ENCODE results near the gene GPC6.

The GPC6 gene

DNA sequence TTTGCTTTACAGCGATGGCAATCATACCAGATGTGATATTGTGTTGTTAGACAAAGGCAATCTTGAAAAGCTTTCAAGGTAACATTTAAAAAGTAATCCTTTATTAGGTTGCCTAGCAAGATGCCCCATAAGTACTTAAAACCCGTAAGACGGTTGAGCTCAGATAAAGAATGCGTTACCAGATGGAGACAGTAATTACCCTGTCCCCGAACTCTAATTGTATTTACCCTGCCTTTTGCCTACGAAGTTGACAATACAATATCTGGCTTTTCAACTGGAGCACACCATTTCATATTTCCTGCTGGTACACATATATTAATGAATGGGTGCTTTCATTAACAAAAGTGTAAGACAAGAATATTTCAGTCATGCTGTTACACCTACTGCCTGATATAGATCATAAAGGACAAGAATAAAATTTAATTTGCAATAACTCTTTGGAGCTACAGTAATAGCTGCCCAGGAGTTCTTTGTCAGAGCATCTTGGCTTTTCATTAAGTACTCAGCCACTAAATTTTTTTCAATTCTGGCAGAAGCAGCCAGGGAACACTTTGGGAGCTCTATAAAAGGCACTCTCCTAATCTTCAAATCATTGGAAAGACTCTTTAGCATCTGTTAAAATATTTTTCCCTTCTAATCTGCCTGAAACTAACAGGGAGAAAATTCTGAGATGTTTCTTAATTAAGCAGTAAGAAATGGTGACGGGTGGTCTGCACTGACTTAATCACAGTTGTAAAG, 1189.1 kb downstream of the GPC6 start:
- no peak for DNase-seq (ENCODE audit: low read depth, low spot score)
- in situ Hi-C loops (cut with HindIII; ENCODE audit: low sequenced_read_pairs) = no loop called here
- H3K4me3 ChIP-seq (ENCODE audit: low read depth, low read length) = no peak overlapping the region
- TF ChIP-seq, protein P1, sequence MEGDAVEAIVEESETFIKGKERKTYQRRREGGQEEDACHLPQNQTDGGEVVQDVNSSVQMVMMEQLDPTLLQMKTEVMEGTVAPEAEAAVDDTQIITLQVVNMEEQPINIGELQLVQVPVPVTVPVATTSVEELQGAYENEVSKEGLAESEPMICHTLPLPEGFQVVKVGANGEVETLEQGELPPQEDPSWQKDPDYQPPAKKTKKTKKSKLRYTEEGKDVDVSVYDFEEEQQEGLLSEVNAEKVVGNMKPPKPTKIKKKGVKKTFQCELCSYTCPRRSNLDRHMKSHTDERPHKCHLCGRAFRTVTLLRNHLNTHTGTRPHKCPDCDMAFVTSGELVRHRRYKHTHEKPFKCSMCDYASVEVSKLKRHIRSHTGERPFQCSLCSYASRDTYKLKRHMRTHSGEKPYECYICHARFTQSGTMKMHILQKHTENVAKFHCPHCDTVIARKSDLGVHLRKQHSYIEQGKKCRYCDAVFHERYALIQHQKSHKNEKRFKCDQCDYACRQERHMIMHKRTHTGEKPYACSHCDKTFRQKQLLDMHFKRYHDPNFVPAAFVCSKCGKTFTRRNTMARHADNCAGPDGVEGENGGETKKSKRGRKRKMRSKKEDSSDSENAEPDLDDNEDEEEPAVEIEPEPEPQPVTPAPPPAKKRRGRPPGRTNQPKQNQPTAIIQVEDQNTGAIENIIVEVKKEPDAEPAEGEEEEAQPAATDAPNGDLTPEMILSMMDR (IDR thresholded peaks at IDR 0.05; ENCODE audit: low read depth, low read length) = no peak

DNA sequence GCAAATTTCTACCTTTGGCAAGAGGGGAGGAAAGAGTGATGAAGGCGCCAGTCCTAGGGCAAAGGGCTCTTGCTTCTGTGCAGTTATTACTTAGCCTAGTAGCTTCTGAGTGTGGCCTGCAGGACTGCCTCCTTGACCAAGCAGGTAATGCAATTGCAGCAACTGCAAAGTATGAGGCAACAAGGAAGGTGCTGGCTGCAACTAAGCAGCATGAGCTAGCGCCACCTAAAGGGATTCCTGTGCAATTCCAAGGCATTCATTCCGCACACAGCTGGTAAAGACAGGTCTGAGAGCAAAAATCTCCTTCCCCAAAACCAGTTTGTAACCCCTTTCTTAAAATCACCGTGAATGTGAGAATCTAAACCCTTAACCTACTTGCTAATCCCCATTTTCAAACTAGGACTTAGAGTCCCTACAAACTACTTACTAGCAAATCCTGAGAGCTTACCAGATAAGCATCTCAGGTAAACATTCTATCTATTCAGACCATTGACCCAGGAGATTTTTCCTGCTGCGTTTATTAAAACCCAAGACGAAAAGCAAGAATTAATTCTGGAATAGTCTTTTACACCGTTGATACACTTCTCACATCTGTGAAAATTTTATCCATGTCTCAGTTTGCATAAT, 1190.0 kb downstream of the GPC6 start:
- no peak for DNase-seq (ENCODE audit: low read depth, low spot score)
- in situ Hi-C loops (cut with HindIII; ENCODE audit: low sequenced_read_pairs) = no loop called here
- no peak overlapping the region for H3K4me3 ChIP-seq (ENCODE audit: low read depth, low read length)
- TF ChIP-seq, protein P1 (IDR thresholded peaks at IDR 0.05; ENCODE audit: low read depth, low read length) = peak; percentile 64

DNA sequence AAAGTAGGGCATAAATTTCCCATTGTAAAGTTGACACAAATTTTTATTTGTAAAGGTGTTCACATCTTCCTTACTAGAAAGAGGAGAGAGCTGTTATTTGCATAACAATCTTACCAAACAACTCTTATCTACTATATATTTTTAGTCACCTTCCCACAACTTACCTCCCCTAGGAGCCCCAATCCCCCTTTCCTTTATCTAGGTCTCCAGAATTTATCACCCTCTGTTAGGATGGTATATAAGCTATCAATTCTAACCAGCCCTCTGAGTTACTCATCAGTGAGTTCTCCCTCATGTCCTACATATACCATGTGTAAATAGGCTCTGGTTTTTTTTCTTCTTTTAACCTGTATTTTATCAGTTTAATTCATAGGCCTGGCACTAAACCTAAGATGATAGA, 1190.7 kb downstream of the GPC6 start:
- TF ChIP-seq, protein P1 (IDR thresholded peaks at IDR 0.05; ENCODE audit: low read depth, low read length) = no peak
- in situ Hi-C loops (cut with HindIII; ENCODE audit: low sequenced_read_pairs) = no loop called here
- no peak for DNase-seq (ENCODE audit: low read depth, low spot score)
- no peak overlapping the region for H3K4me3 ChIP-seq (ENCODE audit: low read depth, low read length)

DNA sequence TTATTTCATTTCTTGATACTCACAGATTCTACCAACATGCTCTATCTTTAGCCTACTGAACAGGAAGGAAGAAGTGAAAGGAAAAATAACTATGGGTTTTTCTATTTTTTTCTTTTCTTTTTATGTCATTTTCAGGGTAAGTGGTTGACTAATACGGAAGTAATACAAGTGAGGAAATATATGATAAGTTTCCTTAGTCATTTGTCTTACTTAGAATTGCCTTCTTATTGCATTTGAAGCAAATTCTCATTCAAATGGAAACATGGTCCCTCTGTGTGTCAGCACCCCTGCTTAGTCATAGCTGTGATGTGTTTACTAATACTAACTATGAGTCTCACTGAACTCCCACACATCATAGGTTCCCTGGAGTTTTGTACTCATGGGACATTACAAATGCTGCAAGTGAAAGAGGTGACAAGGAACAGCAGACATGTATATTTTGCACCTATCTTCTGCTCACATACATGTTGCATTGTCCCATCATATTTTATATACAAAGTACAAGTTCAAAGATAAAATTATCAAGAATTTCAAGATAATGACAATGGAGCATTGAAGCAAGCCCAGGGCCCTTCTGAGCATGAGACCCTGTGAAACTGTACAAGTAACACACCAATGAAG, 1192.8 kb downstream of the GPC6 start:
- TF ChIP-seq, protein P1 (IDR thresholded peaks at IDR 0.05; ENCODE audit: low read depth, low read length) = no peak
- H3K4me3 ChIP-seq (ENCODE audit: low read depth, low read length) = no peak overlapping the region
- in situ Hi-C loops (cut with HindIII; ENCODE audit: low sequenced_read_pairs) = no loop called here
- DNase-seq (ENCODE audit: low read depth, low spot score) = peak; percentile 48

DNA sequence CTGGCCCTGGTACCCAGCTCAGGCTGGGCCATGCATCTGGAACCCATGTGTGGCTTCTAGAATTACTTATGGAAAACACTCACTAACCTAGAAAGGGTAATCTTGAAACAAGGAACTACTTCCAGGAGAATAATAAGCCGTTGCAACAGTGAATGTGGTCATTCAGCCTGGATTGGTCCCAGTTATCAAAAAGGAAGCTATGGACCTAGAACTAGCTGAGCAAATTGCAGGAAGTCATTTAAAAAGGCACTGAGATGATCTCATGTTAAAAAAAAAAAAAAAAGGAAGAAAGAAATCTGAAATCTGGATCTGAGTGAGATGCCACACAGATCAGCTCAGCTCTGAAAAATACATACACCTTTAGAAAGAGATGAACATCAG, 1193.3 kb downstream of the GPC6 start:
- no peak overlapping the region for H3K4me3 ChIP-seq (ENCODE audit: low read depth, low read length)
- DNase-seq (ENCODE audit: low read depth, low spot score) = no peak
- in situ Hi-C loops (cut with HindIII; ENCODE audit: low sequenced_read_pairs) = no loop called here
- TF ChIP-seq, protein P1 (IDR thresholded peaks at IDR 0.05; ENCODE audit: low read depth, low read length) = no peak

DNA sequence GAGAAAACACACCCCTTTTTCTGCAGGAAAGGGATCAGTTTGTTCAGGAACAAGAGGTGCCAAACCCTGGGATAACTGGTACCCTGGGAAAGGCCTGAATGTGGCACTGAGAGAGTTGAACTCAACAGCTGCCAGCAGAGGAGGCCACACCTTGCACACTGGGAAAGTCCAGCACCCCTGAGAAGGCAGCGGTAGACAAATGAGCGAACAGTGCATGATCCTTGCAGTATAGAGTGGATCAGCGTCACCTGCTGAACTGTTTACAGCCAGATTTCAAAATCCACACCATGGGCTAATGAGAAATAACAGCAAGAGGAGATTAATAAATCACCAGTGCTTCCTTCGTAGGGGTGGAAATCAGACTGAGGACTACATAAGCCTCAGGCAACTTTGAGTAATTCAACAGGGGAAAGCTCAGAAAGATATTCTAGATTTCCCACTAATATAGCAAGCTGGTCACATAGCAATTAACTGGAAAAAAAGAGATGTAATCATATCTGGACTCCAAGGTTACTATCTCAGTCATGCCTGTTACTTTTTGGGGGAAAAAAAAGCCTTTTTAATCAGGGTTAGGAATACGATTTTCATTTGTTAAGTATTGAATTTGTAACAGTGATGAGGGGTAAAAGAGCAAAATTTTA, 1200.8 kb downstream of the GPC6 start:
- in situ Hi-C loops (cut with HindIII; ENCODE audit: low sequenced_read_pairs) = no loop called here
- H3K4me3 ChIP-seq (ENCODE audit: low read depth, low read length) = no peak overlapping the region
- DNase-seq (ENCODE audit: low read depth, low spot score) = no peak
- TF ChIP-seq, protein P1 (IDR thresholded peaks at IDR 0.05; ENCODE audit: low read depth, low read length) = no peak
